ENCODE data around the gene C14orf180. TPM values are rescaled to one million over a fixed set of nuclear protein-coding genes. Genes with fewer than 3 reads are reported as not detected.

The C14orf180 gene
- total RNA-seq, 1 donor from 2014 or later: 0.26 TPM

DNA sequence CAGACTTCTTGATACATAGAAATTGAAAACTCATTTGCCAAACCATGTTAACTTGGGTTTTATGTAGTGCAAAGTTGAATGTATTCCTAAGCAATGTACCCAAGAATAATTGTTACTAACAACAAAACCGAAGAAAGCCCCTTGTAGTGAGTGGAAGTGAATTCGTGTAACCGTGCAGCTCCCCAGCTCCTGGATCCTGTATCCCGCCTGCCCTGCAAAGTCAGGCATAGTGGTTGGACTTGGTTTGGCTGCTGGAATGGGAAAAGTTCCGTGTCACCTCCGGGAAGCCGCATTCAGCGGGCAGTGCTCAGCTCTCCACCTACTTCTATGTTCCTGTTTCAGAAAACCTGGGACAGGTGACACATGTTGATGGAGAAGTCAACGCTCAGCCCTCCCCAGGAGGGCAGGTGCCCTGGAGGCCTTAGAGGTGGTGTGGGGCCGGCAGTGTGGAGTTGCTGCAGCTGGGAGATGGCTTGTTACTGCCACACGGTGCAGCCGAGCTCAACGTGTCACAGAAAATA lies 29.2 kb upstream of the C14orf180 start:
- no peak for DNase-seq (ENCODE audit: low spot score)

DNA sequence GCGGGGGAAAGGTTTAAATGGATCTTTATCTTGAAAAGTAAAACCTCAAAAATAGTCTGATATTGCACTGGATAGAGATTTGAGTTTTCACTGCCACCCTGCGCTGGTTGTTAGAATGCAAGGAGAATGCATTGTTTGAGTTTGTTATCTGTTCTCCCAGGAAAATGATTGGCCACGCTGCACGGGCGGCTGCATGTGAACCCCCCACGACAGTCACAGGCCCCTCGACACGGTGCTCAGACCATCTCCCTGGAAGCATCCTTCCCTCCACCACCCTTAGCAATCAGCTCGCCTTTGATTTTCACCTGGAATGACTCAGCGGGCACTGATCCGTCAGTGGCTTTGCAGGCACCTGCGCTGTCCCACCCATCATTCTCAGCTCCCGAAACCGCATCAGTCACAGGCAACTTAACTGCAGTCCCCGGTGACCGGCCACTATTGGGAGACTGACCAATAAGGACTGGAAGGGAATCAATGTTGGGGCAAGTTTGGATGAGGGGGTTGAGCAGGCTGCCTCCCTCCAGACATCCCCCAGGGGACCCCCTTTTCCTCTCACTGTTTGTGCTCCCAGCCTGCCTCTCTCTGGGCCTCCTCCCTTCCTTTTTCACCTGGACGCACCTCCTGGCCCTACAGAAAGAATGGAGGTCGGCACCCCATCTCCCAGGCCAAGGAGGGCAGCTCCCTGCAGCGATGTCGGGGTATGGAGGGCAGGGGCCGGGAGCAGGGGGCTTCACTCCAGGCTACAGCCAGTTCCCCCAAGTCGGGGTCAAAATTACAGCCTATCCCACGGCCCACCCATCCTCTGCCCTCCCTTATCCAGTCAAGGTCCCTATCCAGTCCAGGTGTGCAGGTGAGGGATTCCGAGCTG lies 28.5 kb upstream of the C14orf180 start:
- DNase-seq (ENCODE audit: low spot score): no peak

DNA sequence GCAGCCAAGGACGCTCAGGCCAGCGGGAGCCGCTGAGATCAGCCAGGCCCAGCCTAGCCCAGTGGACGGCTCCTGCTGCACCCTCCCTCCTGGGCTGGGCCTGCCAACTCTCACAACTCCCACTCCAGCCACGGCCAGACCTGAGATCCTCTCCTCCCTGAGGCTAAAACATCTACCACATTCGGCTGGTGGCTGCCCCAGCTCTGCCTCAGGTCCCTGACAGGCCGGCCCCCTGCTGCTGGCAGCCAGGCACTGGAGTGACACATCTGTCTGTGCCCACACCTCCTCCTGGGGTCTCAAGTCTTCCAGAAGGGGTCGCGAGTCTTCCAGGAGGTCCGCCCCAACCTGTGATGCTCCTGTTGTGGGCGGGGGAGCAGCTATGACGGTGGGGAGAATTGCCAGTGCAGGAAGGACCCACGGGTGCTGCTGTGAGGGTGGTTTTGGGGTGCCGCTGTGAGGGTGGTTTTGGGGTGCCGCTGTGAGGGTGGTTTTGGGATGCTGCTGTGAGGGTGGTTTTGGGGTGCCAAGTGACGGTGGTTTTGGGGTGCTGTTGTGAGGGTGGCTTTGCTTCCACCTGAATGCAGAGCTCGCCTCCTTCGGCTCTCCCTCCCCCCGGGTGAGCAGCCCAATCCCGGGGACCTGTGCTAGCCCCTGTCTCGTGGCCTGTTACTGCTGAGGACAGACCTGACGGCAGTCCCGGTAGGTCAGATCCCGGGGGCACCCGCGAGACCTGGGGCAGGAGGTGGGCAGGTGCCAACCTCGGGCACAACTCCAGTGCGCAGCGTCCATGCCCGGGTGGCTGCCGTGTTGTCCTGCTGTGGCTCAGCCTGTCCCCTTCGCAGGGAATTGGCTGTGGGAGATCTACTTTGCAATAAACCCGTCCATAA lies 27.5 kb upstream of the C14orf180 start:
- DNase-seq (ENCODE audit: low spot score): no peak

DNA sequence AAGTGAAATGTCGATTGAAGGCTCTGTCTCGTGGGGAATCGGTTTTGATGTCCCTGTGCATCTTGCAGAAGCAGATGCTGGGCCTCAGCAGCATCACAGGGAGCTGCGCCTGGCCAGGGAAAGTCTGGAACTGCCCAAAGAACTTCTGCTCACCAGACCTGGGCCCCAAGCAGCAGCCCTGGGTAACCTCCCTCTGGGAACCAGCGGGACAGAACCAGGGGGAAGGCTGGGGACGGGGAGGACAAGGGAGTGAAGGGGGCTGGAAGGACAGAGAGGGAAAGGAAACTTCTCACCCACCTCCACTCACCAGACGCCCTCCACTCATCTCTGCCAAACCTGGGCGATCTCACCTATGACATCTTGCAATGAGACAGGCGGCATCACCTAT lies 26.8 kb upstream of the C14orf180 start:
- no peak for DNase-seq (ENCODE audit: low spot score)

DNA sequence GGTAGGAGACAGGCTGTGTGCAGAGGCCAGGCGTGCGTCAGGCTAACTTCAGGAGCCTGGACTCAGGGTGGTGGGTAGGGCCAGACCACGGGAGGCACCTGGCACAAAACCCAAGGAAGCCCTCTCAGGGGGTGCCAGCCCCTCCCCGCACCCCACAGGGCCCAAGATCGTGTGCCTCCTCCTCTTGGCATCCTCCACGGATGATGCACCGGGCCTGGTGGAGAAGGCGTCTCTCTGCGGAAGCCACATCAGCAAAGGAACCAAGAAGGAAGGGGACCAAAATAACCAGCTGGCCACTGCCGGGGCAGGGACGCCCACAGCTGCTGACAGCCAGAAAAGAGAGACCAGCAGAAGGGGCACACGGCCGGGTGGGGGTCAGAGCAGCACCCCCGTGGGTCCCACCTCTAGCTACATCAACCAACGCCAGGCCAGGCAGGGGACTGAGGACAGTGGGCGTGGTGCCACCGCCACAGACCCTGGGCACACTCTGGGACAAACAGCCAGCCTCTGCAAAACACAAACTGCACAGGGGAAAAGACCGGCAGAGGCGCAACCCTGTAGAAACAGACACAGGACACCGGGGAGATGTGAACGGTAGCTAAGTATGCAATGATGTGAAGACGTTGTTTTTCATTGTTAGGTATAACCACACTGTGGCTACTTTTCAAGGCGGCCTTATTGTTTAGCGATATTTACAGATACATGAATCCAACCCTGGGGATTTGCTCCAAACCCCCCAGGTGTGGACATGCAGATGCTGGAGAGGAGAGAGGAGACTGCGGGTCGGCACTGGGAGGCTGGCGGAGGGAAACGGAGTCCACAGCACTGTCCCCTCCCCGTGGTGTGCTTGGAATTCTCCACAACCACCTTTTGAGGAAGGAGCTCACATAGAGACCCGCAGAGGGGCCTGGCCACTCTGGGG lies 26.1 kb upstream of the C14orf180 start:
- DNase-seq (ENCODE audit: low spot score): no peak

DNA sequence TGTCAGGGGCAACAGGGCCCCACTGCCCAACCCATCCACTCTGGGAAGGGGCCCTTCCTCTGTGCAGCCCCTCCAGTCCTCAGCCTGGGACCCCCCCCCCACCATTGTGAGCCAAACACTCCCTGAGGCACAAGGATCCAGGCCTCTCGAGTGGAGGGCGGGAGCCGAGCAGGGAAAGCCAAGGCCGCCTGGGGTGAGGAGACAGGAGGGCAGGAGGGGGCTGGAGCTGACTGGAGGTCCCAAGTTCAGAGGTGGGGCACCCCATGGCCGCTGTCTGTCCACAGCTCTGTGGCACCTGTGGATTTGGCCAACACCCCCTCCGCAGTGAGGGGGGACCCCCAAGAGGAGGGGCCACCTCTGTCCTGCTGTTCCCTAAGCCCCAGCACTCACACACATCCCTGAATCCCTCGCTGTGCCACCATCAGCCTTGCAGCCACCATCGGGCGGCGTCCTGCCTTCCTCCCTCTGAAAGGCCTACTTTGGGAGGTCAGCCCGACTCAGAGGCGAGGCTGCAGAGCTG lies 25.4 kb upstream of the C14orf180 start:
- DNase-seq (ENCODE audit: low spot score): no peak

DNA sequence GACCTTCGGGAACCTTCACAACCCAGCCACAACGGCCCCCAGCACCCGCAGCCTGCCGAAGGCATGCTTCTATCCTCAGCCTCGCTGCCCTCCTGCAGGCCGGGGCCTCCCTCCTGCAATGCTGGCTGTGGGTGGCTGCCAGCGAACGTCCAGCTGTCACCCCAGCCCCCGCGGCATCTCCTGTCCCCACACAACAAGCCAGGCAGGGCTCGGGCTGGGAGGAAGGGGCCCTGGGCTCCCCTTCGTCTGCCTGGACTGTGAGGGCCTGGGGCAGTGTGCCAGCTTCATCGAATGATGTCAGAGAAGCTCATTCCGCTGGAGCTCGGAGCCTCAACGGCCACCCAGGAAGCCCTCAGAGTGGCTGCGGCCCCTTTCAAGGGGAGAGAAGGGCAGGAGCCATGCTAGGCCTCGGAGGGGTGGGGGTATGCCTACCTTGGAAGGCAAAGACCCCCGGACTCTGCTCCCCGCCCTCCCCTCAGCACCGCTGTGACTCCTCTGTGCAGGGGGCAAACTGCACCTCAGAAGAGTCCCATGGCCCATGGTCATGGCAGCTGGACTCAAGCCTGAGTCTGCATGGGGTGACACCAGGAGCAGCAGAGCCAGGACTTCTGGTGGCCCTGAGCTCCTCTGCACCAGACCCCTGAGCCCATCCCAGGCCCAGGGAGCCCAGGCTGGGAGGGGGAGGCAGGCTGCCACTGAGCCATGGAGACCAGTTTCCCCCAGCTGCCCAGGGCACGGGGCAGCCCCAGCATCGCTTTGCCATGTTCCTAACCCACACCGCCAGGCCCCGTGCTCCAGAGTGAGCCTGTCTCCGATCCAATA lies 24.7 kb upstream of the C14orf180 start:
- no peak for DNase-seq (ENCODE audit: low spot score)

DNA sequence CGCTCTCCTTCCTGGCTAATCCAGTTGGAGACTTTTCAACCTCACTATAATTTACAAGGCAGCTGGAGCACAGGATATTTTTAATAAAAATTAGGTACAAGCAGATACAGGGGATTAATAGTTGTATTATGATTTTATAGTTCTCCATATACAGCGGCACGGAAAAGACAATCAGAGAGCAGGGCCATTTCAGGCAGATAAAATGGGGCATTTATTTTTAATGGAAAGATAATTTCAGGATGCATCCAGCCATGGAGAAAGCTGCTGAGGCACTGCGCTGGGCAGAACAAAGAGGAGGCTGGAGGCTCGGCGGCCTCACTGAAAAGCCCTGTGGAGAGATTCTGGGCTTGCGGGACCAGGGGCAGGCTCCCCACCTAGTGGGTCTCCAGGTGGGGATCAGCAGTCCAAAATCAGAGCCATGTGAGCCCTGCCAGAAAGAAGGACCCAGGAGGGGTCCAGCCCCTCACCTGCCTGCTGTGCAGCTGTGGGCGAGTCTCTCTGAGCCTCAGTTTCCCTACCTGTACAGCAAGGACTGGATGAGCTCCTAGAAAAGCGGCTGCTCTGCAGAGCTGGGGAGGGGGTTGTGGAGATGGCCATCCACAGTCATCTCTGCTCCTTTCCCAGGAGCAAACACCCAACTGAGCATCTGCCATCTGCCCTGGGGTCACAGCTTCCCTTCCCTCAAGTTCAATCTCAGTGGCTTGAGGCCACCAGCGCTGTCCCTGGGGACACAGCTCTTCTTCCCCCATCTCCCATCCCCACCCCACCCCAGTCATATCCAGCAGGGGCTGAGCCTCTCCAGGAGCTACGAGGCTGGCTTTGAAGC lies 23.9 kb upstream of the C14orf180 start:
- DNase-seq (ENCODE audit: low spot score): no peak

DNA sequence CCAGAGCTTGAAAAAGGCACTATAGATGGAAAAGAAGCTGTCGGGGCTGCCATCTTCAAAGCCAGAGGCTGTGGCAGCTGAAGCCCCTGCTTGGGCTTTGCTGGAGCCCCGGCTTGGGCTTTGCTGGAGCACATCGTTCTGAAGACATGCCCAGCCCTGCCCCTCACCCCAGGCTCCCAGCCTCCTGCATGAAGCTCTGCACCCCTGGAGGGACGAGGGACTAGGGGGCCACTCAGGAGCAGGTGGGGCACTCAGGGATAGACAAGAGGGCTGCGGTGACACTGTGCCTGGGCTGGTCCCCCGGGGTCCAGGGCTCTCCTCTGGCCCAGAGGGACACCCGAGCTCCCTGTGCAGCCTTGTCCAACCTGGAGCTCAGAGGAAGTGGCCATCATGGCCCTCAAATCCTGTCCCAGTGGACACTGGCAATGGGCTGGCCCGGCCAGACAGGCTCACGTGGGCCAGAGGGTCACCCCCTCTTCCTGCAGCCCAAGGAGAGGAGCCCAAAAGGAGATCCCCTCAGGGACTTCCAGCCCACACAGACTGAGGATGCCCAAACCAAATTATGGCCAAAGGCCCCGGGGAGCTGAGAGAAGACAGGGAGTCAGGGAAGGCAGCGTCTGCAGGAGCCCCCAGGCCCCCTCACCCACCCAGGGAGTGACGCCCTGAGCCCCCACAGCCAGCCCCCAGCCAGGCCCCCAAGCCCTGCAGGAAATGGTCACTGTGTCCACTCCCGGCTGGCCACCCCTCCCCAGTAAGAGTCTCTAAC lies 23.1 kb upstream of the C14orf180 start:
- DNase-seq (ENCODE audit: low spot score): no peak

DNA sequence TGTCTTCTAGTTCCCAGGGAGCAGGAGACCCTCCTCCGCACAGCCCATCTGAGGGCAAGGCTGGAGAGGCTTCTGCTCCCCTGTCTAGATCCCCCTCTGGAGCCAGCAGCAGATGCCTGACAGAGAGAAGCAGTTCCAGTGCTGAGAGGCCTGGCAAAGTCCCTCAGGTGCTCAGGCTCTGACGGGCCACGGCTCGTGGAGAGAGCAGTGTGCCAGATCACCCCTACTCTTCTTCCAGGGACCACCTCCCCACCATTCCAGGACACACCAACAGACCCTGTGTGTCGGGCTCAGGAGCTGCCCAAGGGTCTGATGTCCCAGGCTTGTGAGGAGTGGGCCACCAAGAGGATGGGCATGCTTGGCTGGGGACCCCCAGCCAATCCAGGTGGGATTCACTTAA lies 22.5 kb upstream of the C14orf180 start:
- DNase-seq (ENCODE audit: low spot score): no peak

DNA sequence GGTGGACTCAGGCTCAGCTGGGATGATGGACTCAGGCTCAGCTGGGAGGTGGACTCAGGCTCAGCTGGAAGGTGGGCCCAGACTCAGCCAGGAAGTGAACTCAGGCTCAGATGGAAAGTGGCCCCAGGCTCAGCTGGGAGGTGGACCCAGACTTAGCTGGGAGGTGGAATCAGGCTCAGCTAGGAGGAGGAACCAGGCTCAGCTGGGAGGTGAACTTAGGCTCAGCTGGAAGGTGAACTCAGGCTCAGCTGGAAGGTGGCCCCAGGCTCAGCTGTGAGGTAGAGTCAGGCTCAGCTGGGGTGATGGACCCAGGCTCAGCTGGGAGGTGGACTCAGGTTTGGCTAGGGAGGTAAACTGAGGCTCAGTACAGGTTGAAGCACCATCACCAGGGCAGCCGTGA lies 21.8 kb upstream of the C14orf180 start:
- DNase-seq (ENCODE audit: low spot score): no peak

DNA sequence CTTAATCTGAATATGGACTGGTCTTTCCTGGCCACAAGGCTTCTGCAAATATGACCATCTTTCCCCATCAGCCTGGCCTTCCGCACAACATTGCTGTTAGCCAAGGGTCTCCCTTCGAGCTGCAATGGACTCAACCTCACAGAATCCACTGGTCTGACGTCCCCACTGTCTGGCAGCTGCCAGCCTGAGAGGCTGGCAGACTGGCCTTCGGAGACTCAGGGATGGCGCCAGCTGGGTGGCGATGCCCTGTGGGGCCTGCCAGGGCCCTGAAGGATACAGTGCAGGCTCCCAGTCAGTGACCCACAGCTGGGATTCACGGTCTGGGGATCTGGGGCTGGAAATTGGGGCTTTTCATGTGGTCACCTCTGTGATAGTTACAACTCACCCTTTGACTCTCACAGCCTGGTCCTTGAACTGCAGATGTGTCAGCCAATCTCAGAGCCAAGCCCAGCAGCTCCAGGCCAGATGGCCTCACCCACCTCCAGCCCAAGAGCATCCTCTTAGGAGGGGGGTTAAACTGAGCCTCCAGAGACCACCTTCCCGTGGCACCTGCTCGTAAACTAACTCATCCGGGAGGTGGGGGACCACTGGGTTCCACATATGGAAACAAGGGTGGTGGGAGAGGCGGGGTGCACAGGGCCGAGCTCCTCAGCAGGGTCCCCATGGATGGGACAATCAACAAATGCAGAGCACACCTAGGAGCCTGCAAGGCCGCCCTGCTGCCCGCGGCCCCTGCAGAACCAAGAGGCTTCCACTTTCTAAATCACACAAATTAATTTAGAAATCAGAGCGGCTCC lies 21.1 kb upstream of the C14orf180 start:
- DNase-seq (ENCODE audit: low spot score): no peak

DNA sequence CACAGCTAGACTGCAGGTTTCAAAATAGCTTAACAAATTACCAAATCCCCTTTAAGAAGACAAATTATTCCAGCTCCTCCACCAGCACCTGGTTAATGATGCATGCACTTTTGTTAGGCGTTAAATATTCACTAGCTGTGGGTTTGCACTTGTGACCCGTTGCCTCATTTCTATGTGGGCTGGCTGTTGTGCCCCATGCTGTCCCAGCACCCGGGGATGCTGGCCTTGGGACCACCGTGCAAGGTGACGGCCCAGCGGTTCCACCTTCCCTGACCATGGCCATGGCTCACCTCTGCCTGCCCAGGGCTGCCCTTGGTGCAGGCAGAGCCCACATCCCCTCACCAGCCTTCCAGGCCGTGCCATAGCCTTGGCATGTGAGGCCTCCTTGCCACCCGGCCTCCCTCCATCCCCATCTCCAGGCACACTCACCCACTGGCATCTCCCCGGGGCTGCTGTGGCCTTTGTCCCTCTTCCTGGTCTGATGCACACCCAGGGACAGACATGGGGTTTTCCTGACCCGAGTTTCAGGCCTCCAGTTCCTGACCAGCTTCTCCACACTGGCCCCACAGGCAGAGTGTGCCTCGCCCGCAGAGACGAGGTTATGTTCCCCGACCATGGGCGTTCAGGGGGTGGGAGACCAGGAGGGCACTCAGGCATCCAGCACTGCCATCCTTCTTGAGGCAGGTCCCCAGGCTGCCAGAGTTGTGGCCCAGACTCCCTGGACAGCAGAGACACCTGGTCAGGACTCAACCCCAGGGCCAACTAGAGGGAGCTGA lies 20.3 kb upstream of the C14orf180 start:
- no peak for DNase-seq (ENCODE audit: low spot score)

DNA sequence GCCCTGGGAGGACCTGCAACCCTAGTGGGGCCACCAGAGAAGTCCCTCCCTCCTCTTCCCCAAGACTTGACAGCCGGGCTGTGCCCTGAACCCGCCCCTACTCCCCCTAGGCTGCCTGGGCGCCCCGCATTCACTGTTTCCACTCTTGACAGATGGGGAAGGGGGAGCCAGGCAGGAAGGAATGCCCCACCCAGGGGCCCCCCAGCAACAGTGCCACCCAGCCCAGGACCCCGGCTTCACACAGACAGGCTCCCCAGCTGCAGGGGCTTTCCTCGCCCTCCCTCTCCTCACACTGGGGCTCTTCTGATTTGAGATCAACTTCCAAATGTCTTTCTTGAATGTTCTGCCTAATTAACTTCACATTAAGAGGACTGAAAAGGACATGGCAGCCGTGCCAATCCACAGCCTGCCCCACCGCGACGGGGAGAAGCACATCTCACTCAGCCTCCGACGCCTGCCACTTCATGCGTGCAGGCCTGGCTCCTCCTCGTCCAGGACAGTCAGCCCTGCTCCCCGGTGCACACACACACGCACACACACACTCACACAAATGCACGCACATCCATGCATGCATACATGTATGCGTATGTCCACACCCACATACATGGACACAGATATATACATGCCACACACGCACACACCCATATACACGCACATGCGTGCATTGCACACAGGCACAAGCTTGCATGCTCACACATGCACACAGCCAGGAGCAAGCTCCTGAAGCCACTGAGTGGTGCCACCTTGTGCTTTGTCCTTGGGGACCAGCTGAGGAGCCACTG lies 19.6 kb upstream of the C14orf180 start:
- DNase-seq (ENCODE audit: low spot score): no peak

DNA sequence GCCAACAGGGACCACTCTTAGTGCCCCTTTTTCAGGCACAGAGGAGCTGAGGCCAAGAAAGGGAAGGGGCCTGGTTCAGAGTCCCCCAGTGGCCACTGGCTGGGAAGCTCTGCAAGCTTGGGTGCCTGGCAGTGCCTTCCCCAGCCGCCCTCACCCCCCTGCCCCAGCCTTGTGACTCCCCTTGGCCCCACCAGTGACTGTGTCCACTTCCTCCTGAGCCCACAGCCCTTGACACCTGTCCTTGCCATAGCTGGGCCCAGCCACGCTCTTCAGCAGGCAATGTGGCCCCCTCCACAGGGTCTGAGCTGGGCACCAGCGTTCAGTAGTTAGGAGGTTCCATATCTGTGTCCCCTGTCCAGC lies 19.0 kb upstream of the C14orf180 start:
- DNase-seq (ENCODE audit: low spot score): no peak

DNA sequence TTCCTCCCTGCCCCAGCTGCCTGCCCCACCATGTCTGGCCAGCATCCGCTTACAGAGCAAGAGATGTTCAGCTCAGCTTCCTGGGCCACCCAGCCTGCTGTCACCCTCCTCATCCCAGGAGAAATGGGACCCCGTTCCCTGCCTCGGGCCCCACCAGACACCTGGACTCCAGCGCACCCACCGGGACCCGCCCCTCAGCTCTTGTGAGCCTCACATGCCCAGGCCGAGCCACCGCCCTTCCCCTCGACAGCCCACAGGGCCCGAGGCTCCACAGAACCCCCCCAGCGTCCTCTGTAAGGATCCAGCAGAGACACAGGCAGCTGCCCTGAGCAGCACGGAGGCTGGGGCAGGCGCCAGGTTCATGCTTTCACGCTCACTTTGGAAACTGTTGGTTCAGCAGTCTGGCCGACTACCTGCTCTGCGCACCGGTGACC lies 18.4 kb upstream of the C14orf180 start:
- DNase-seq (ENCODE audit: low spot score): no peak
